ENCODE data around the gene RCN2. TPM values are rescaled to one million over a fixed set of nuclear protein-coding genes. Genes with fewer than 3 reads are reported as not detected.

Gene RCN2
- total RNA-seq, 1 experiment from 2014 or later: 46.1 TPM

- no peak for DNase-seq
- Histone ChIP-seq H3K4me1 (replicated peaks; ENCODE audit: insufficient read depth) (no peaks in the 10 kb centered on the region), H4K20me1 (ENCODE audit: insufficient read depth) (no peaks in the 10 kb centered on the region), H3K4me3 (no peak overlapping the region), H3F3A (ENCODE audit: insufficient read depth, low read depth) (no peaks in the 10 kb centered on the region), H3K27ac (no peak overlapping the region), H3K36me3 (ENCODE audit: low read depth) (no peaks in the 10 kb centered on the region), H2AFZ (no peak overlapping the region), H3K79me2 (ENCODE audit: low read depth) (no peaks in the 10 kb centered on the region), H3K9me2 (ENCODE audit: insufficient read depth) (no peaks in the 10 kb centered on the region), H3K4me2 (no peak overlapping the region), H3K27me3 (ENCODE audit: insufficient read depth, low read depth) (no peaks in the 10 kb centered on the region; the same call in 1 of the 2 replicates), H3K9me3 (ENCODE audit: insufficient read depth, low read depth) (no peaks in the 10 kb centered on the region)
- intact Hi-C loops (cut with micrococcal nuclease; ENCODE audit: unreplicated experiment): no loop called here
- no TSS peak for BruUV-seq (replicated peaks)
- POLR2A ChIA-PET (ENCODE audit: unreplicated experiment): no interaction called here
- CTCF ChIA-PET: no interaction called here
- TF ChIP-seq EZH2 (IDR thresholded peaks at IDR 0.05; ENCODE audit: low read depth): no peak
- TF ChIP-seq, protein P1, sequence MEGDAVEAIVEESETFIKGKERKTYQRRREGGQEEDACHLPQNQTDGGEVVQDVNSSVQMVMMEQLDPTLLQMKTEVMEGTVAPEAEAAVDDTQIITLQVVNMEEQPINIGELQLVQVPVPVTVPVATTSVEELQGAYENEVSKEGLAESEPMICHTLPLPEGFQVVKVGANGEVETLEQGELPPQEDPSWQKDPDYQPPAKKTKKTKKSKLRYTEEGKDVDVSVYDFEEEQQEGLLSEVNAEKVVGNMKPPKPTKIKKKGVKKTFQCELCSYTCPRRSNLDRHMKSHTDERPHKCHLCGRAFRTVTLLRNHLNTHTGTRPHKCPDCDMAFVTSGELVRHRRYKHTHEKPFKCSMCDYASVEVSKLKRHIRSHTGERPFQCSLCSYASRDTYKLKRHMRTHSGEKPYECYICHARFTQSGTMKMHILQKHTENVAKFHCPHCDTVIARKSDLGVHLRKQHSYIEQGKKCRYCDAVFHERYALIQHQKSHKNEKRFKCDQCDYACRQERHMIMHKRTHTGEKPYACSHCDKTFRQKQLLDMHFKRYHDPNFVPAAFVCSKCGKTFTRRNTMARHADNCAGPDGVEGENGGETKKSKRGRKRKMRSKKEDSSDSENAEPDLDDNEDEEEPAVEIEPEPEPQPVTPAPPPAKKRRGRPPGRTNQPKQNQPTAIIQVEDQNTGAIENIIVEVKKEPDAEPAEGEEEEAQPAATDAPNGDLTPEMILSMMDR (conservative IDR thresholded peaks at IDR 0.05): no peak
These were observed 44.6 kb downstream of the RCN2 start for GRCh38 chr15:76976141-76976540.

GRCh38 chr15:76976572-76977270 is 45.2 kb downstream of the RCN2 start:
- intact Hi-C loops (cut with micrococcal nuclease; ENCODE audit: unreplicated experiment): no loop called here

GRCh38 chr15:76978522-76979330 is 47.2 kb downstream of the RCN2 start:
- CTCF ChIA-PET: no interaction called here
- BruUV-seq (replicated peaks): no TSS peak

More at GRCh38 chr15:76976572-76977270, 45.2 kb downstream of the RCN2 start:
- no peaks in the 10 kb centered on the region for H3K4me1 ChIP-seq (replicated peaks; ENCODE audit: insufficient read depth)
- no peaks in the 10 kb centered on the region for H3F3A ChIP-seq (ENCODE audit: insufficient read depth, low read depth)
- POLR2A ChIA-PET (ENCODE audit: unreplicated experiment): no interaction called here
- CTCF ChIA-PET: no interaction called here
- no peaks in the 10 kb centered on the region for H3K9me3 ChIP-seq (ENCODE audit: insufficient read depth, low read depth)
- no peak overlapping the region for H2AFZ ChIP-seq
- H3K27ac ChIP-seq: no peak overlapping the region
- no peaks in the 10 kb centered on the region for H3K79me2 ChIP-seq (ENCODE audit: low read depth)
- DNase-seq: no peak
- H4K20me1 ChIP-seq (ENCODE audit: insufficient read depth): no peaks in the 10 kb centered on the region
- TF ChIP-seq, protein P1 (conservative IDR thresholded peaks at IDR 0.05): no peak
- TF ChIP-seq EZH2 (IDR thresholded peaks at IDR 0.05; ENCODE audit: low read depth): no peak
- no peaks in the 10 kb centered on the region for H3K36me3 ChIP-seq (ENCODE audit: low read depth)
- no peaks in the 10 kb centered on the region; the same call in 1 of the 2 replicates for H3K27me3 ChIP-seq (ENCODE audit: insufficient read depth, low read depth)
- H3K9me2 ChIP-seq (ENCODE audit: insufficient read depth): no peaks in the 10 kb centered on the region
- H3K4me2 ChIP-seq: no peak overlapping the region
- no TSS peak for BruUV-seq (replicated peaks)
- no peak overlapping the region for H3K4me3 ChIP-seq

More at GRCh38 chr15:76978522-76979330, 47.2 kb downstream of the RCN2 start:
- H3K27me3 ChIP-seq (ENCODE audit: insufficient read depth, low read depth): no peaks in the 10 kb centered on the region; the same call in 1 of the 2 replicates
- H3K9me3 ChIP-seq (ENCODE audit: insufficient read depth, low read depth): no peaks in the 10 kb centered on the region
- H3K36me3 ChIP-seq (ENCODE audit: low read depth): no peaks in the 10 kb centered on the region
- H3K79me2 ChIP-seq (ENCODE audit: low read depth): no peaks in the 10 kb centered on the region
- no peaks in the 10 kb centered on the region for H3K9me2 ChIP-seq (ENCODE audit: insufficient read depth)
- no peak for TF ChIP-seq EZH2 (IDR thresholded peaks at IDR 0.05; ENCODE audit: low read depth)
- TF ChIP-seq, protein P1 (conservative IDR thresholded peaks at IDR 0.05): no peak
- H3K4me2 ChIP-seq: no peak overlapping the region
- peaks cover 5% of the 10 kb centered on the region for H3K4me1 ChIP-seq (replicated peaks; ENCODE audit: insufficient read depth)
- DNase-seq: no peak
- POLR2A ChIA-PET (ENCODE audit: unreplicated experiment): no interaction called here
- peaks cover 4% of the 10 kb centered on the region; the same call in 1 of the 2 replicates for H3F3A ChIP-seq (ENCODE audit: insufficient read depth, low read depth)
- intact Hi-C loops (cut with micrococcal nuclease; ENCODE audit: unreplicated experiment): no loop called here
- H3K27ac ChIP-seq: no peak overlapping the region
- H2AFZ ChIP-seq: no peak overlapping the region
- H3K4me3 ChIP-seq: no peak overlapping the region
- no peaks in the 10 kb centered on the region for H4K20me1 ChIP-seq (ENCODE audit: insufficient read depth)
